ENCODE measurements around the gene IFNL1. TPM values are rescaled to one million over a fixed set of nuclear protein-coding genes. Genes with fewer than 3 reads are reported as not detected.

The IFNL1 gene
- total RNA-seq, 1 experiment from 2014 or later, result not detected

DNA sequence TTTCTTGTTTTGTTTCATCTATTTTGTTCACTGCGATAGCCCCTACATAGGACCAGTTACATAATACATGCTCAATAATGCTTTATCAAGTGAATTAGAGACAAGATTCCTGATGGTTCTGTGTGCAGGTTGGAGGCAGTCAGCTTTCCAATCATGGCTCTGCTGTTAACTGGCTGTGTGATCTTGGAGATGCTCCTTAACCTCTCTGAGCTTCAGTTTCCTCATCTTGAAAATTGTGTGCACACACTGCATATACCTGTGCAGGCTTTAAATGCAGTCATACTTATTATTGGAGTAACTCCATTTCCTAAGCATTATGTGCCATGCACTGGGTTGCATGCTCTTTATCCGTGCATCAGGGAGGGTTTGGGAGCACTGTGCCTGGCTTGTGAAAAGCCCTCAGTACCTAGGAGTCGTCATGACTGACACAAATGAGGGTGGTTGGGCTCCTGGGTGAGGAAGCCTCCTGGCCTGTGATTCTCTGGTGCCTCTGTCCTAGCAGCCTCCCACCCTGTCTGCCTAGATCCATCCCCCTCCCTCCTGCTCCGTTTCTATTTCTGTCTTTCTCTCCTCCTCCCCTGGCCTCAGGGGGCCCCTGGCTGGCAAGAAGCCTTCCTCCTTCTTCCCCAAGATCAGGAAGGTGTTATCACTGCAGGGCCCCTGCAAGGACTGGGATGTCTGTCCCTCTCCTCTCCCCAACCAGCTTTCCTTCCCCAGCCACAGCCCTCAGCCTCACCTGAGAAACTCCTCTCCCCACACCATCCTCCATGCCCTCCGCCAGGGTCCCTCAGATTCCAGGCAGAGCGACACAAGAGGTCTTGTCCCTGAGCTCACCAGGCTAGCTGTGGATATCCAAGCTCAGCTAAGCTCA is 8.7 kb downstream of the IFNL1 start:
- POLR2A ChIA-PET, result interaction anchor here (0.6 kb wide), 1 partner anchor 231 kb away, joined by 3 read pairs; no protein-coding TSS in a partner anchor
- Mint-ChIP-seq H3K4me3 (ENCODE audit: unreplicated experiment) (no peak overlapping the region), H3K27ac (ENCODE audit: low read depth, unreplicated experiment) (no peak overlapping the region), H3K4me1 (ENCODE audit: insufficient read depth, unreplicated experiment) (peaks cover 6% of the 10 kb centered on the region), H3K27me3 (ENCODE audit: insufficient read depth, unreplicated experiment) (peaks cover 50% of the 10 kb centered on the region), H3K9me3 (ENCODE audit: unreplicated experiment) (no peaks in the 10 kb centered on the region), H3K36me3 (ENCODE audit: insufficient read depth, unreplicated experiment) (no peaks in the 10 kb centered on the region)
- CTCF ChIA-PET, result interaction anchor here (0.6 to 1.0 kb wide), 3 partner anchors 16 to 73 kb away, joined by 3 read pairs; no protein-coding TSS in a partner anchor
- TF ChIP-seq, protein P1, sequence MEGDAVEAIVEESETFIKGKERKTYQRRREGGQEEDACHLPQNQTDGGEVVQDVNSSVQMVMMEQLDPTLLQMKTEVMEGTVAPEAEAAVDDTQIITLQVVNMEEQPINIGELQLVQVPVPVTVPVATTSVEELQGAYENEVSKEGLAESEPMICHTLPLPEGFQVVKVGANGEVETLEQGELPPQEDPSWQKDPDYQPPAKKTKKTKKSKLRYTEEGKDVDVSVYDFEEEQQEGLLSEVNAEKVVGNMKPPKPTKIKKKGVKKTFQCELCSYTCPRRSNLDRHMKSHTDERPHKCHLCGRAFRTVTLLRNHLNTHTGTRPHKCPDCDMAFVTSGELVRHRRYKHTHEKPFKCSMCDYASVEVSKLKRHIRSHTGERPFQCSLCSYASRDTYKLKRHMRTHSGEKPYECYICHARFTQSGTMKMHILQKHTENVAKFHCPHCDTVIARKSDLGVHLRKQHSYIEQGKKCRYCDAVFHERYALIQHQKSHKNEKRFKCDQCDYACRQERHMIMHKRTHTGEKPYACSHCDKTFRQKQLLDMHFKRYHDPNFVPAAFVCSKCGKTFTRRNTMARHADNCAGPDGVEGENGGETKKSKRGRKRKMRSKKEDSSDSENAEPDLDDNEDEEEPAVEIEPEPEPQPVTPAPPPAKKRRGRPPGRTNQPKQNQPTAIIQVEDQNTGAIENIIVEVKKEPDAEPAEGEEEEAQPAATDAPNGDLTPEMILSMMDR (IDR thresholded peaks at IDR 0.05; ENCODE audit: unreplicated experiment), result no peak
- no TSS peak for BruUV-seq (replicated peaks)
- intact Hi-C loops (cut with micrococcal nuclease), result no loop called here
- no peak for DNase-seq (ENCODE audit: unreplicated experiment)

DNA sequence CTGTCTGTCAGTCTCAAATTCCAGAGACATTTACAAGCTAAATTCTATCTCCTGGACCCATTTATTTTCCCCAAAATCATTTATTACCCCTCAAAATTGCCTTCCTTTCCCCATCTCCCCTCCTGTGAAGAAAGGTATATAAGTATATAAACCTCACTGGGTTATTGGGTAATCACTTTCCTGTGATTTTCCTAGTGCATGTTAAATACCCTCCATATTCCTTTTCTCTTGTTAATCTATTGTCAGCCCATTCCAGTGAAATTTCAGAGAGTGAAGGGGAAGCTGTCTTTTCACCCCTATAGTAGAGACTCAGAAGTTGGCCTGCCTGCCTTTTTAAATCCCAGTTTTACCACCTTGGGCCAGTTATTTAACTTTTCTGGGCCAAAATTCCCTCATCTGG is 9.9 kb downstream of the IFNL1 start:
- H3K4me1 Mint-ChIP-seq (ENCODE audit: insufficient read depth, unreplicated experiment), result peaks cover 6% of the 10 kb centered on the region
- ChIA-PET CTCF (interaction anchor here (0.6 to 1.0 kb wide), 2 partner anchors 23 to 122 kb away, joined by 3 read pairs; no protein-coding TSS in a partner anchor), POLR2A (interaction anchor here (0.6 kb wide), 1 partner anchor 82 kb away, joined by 3 read pairs; no protein-coding TSS in a partner anchor)
- no peaks in the 10 kb centered on the region for H3K9me3 Mint-ChIP-seq (ENCODE audit: unreplicated experiment)
- H3K36me3 Mint-ChIP-seq (ENCODE audit: insufficient read depth, unreplicated experiment), result no peaks in the 10 kb centered on the region
- H3K27ac Mint-ChIP-seq (ENCODE audit: low read depth, unreplicated experiment), result no peak overlapping the region
- peaks cover 50% of the 10 kb centered on the region for H3K27me3 Mint-ChIP-seq (ENCODE audit: insufficient read depth, unreplicated experiment)
- TF ChIP-seq, protein P1 (IDR thresholded peaks at IDR 0.05; ENCODE audit: unreplicated experiment), result no peak
- BruUV-seq (replicated peaks), result no TSS peak
- H3K4me3 Mint-ChIP-seq (ENCODE audit: unreplicated experiment), result no peak overlapping the region
- intact Hi-C loops (cut with micrococcal nuclease), result no loop called here
- no peak for DNase-seq (ENCODE audit: unreplicated experiment)

DNA sequence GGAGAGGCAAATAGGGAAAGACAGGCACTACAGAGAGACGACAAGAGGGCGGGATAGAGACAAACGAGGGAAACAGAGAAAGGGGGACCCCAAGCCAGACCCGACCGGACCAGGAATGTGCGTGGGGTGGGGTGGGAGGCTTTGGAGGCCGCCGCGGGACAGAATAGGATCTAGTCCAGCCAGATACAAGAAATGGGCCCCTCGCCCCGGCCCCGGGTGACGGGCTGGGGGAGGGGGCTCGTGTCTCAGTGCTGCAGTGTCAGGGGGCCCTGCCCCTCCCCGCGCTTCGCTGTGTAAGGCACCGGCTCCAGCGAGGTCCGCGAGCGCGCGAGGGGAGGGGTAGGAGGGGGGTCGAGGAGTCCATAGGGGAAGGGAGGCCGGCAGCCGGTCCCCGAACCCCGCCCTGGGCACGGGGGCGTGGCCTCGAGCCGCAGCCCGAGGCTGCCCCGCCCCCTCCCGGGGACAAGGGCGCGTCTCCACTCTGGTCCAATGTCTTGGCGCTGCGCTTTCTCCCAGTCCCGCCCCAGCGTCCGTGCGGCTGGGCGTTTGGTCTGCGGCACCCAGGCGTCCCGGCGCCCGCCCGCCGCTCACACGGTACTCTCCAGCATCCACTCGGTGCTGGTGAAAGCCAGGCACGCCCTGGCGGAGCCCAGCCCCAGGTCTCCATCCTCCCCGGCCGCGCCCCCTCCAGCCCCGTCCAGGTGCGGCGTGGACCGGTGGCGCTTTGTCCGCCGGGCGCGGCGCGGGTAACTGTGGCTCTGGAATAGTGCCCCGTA is 11.0 kb downstream of the IFNL1 start:
- no TSS peak for BruUV-seq (replicated peaks)
- ChIA-PET POLR2A (no interaction called here), CTCF (interaction anchor here (0.6 kb wide), 1 partner anchor 325 kb away, joined by 3 read pairs; no protein-coding TSS in a partner anchor)
- Mint-ChIP-seq H3K36me3 (ENCODE audit: insufficient read depth, unreplicated experiment) (no peaks in the 10 kb centered on the region), H3K9me3 (ENCODE audit: unreplicated experiment) (no peaks in the 10 kb centered on the region), H3K4me1 (ENCODE audit: insufficient read depth, unreplicated experiment) (peaks cover 6% of the 10 kb centered on the region), H3K4me3 (ENCODE audit: unreplicated experiment) (no peak overlapping the region), H3K27ac (ENCODE audit: low read depth, unreplicated experiment) (no peak overlapping the region), H3K27me3 (ENCODE audit: insufficient read depth, unreplicated experiment) (peaks cover 44% of the 10 kb centered on the region)
- DNase-seq (ENCODE audit: unreplicated experiment), result no peak
- TF ChIP-seq, protein P1 (IDR thresholded peaks at IDR 0.05; ENCODE audit: unreplicated experiment), result no peak
- intact Hi-C loops (cut with micrococcal nuclease), result no loop called here
